Stimulated activated CD4-positive, alpha-beta T cell treated with anti-CD3 and anti-CD28 coated beads, Interleukin-1b, Interleukin-23, amount 100 ng/mL, for 48 hours (primary cell): ENCODE data around the gene SLC27A1.
A peak's percentile ranks its signal among the peaks of the same experiment; 100 is the strongest.
"Not testable (repeated sequence)": the region's sequence is repeated elsewhere in the genome, so short reads cannot be mapped to it uniquely, and the experiment has no call there.

Experiments
- DNase-seq: peaks from one replicate; pipeline ENCODE4 v3.0.0-alpha.2; 2020

Gene SLC27A1

DNA sequence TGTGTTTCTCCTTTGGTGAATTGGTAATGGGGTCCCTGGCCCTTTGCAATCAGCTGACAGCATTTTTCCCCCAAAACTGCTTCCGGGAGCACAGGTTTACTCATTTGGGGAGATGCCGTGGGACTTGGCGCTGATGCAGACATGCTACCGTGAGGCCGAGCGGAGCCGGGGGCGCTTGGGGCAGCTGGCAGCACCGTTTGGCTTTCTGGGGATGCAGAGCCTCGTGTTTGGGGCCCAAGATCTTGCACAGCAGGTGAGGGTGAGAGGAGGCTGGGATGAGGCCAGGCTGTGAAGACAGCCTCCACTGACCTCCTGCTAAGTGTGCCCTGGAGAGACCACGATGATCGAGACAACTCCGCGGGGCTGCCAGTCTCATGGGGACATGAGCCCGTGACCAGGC lies 71.7 kb downstream of the SLC27A1 start:
- no peak for DNase-seq

GRCh38 chr19:17542793-17543582 lies 72.7 kb downstream of the SLC27A1 start:
- DNase-seq, result no peak

DNA sequence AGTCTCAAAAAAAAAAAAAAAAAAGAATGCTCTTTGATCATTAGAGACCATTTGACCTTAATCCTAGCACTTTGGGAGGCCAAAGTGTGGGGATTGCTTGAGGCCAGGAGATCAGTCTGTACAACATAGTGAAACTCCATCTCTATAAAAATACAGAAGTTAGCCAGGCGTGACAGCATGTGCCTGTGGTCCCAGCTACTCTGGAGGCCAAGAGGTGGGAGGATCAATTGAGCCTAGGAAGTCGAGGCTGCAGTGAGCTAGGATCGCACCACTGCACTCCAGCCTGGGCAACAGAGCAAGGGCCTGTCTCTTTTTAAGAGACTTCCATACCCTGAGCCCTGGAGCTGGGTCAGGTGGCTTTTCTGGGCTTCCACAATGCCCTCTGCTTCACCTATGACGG lies 73.7 kb downstream of the SLC27A1 start:
- DNase-seq, result no peak

DNA sequence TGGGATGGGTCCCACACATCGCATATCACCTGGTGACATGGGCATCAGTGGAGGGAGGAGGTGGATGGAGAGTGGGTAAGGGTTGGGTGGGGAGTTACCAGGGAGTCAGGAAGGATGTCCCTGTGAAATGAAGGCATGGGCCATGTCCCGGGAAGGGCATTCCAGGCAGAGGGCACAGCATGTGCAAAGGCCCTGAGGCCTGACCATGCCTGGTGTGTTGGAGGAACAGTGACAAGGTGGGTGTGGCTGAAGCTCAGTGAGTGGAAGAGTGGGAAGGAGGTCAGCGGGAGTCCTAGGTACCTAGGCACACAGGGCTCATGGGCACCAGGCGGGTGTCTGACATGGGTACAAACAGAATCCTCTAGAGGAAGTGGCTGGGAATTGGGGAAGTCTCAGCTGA lies 74.1 kb downstream of the SLC27A1 start:
- no peak for DNase-seq

GRCh38 chr19:17548145-17548544 lies 77.8 kb downstream of the SLC27A1 start:
- DNase-seq, result no peak

DNA sequence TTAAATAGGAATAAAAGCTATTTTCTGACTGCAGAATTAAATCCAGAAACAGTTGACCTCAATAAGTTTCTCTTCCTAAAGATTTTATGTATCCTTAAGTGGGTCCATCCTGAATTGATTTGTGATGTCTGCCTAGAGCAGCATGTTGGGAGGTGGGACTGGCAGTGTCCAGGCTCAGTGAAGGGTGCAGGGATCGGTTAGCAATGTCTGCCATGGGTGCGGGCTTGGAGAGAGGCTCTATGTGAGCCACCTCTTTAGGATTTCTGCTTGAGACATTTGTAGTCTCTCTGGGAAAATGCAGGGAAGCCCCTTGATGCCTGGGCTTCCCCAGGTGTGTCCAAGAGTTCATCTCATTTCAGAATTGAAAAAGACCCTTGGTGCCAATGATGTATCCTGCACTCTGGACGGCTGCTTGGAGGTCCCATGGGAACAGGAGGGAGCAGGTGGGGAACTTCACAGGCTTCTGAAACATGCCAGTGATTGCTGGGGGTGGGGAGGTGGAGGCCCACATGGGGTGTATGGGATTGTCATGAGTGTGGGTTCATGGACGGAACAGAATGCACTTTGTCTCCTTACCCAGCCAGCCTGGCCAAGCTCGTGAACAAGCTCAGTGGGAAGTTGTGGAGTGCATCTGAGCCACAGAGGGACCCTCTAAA lies 78.9 kb downstream of the SLC27A1 start:
- DNase-seq, result no peak

GRCh38 chr19:17550076-17550667 lies 79.8 kb downstream of the SLC27A1 start:
- no peak for DNase-seq

- not testable (repeated sequence) for DNase-seq
These were observed 82.4 kb downstream of the SLC27A1 start for GRCh38 chr19:17552735-17553134.

DNA sequence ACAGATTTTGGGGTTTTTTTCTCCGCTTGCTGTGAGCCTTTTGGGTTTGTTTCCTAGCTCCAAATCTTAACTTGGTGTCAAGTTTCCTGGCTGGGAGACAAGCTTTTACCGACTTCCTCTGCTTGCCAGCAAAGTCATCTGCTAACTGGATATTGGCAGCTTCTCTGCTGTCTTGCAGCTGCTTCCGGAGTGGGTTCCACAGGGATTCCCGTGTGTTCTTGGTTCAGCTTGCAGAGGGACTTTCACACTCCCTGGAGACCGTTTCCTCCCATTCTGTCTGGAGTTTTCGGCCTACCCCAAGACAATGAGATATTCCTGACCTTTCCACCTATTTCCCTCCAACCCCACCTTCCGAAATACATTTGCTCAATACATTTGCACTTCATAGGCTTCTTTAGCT lies 82.9 kb downstream of the SLC27A1 start:
- no peak for DNase-seq

GRCh38 chr19:17554968-17555479 lies 84.7 kb downstream of the SLC27A1 start:
- DNase-seq, result no peak

- peak; percentile 99 for DNase-seq
These were observed 85.2 kb downstream of the SLC27A1 start, which contains the start of gene COLGALT1 for GRCh38 chr19:17555480-17555928. TSS of gene COLGALT1 (plus strand) at chr19:17555649. CDS start at chr19:17555714, 65 bp downstream.
